GM19193 (cell line): ENCODE data around the gene PPIA.

Experiments used
- POLR2A ChIP-seq: IDR thresholded peaks from 4 replicates; pipeline ENCODE4 v1.6.1; 2011; ENCODE audit not compliant: insufficient read depth, insufficient read length; ENCODE audit errors: extremely low read depth

The PPIA gene

DNA sequence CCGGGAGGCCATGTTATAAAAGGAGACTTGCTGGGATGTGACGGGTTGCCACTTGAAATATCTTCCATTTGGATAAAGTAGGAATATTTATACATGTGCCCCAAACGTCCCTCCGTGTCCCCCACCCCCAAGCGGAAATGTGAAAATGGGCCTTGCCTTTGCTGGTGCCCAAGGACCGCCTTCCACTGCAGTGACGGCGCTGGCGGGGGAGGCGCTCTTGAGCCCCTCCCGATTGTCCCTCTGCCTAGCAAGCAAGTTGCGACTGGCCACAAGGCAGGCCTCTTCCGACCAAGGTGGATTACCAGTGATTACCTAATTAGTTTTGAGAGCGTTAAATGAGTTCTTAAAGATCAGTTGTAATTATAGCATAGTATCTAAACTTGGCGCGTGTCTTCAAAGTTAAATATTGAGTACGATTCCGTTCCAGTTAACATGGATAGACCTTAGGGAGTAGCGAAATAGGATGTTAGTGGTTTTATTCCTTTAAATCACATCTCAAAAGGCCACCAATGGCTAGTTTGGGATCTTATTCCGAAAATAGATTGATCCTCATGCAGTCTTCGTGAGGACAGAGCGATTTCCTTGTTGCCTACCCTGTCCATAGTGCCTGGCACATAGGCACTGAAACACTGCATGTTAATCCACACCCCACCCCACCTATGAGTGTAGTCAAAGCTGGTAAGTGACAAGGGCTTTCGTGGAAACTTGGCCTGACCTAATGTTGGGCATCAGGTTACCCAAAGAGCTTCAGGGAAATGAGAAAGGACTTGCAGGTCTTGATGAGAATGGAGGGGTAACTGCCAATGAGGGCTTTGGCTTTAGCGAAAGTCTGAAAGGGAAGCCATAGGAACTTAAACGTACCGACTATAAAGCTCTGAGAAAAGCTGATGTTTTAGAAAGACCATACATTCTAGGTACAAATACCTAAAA is 1.1 kb downstream of the PPIA start:
- TF ChIP-seq POLR2A, result no peak

DNA sequence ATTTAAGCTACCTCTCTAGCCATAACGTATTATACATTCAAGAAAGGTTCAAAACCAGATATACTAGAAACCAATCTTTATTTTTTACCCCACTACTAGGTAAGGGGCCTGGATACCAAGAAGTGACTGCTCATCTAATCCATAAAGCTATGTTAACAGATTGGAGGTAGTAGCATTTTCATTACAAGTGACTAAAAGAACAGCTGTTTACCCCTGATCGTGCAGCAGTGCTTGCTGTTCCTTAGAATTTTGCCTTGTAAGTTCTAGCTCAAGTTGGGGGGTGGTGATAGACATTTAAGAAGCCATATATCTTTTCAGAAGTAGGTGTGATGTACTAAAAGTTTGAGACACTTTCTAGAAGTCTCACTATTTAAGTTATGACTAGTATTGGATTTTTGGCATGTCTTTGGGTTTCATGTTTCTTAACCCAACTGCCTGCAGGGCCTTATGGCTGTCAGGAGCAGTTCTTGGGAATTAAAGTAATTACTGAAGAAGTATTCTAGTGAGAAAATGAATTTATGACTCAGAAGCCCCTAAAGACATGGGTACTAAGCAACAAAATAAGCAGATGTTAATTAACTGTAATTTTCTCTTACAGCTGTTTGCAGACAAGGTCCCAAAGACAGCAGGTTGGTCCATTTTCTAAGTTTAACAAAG is 2.3 kb downstream of the PPIA start:
- TF ChIP-seq POLR2A, result no peak

DNA sequence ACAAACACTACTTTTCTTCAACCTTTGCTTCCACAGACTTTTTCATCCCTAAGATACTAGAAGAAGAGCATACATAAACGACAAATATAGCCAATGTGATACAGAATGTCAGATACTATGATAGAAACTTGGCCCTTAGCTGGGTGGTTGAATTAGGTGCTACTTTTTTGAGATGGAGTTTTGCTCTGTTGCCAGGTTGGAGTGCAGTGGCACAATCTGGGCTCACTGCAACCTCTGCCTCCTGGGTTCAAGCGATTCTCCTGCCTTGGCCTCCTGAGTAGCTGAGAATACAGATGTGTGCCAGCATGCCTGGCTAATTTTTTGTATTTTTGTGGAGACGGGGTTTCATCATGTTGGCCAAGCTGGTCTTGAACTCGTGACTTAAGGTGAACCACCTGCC is 3.5 kb downstream of the PPIA start:
- TF ChIP-seq POLR2A, result no peak

DNA sequence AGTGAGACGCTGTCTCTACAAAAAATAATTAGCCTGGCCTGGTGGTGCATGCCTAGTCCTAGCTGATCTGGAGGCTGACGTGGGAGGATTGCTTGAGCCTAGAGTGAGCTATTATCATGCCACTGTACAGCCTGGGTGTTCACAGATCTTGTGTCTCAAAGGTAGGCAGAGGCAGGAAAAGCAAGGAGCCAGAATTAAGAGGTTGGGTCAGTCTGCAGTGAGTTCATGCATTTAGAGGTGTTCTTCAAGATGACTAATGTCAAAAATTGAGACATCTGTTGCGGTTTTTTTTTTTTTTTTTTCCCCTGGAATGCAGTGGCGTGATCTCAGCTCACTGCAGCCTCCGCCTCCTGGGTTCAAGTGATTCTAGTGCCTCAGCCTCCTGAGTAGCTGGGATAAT is 5.4 kb downstream of the PPIA start:
- no peak for TF ChIP-seq POLR2A

DNA sequence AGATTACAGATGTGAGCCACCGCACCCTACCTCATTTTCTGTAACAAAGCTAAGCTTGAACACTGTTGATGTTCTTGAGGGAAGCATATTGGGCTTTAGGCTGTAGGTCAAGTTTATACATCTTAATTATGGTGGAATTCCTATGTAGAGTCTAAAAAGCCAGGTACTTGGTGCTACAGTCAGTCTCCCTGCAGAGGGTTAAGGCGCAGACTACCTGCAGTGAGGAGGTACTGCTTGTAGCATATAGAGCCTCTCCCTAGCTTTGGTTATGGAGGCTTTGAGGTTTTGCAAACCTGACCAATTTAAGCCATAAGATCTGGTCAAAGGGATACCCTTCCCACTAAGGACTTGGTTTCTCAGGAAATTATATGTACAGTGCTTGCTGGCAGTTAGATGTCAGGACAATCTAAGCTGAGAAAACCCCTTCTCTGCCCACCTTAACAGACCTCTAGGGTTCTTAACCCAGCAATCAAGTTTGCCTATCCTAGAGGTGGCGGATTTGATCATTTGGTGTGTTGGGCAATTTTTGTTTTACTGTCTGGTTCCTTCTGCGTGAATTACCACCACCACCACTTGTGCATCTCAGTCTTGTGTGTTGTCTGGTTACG is 6.0 kb downstream of the PPIA start:
- TF ChIP-seq POLR2A, result no peak

DNA sequence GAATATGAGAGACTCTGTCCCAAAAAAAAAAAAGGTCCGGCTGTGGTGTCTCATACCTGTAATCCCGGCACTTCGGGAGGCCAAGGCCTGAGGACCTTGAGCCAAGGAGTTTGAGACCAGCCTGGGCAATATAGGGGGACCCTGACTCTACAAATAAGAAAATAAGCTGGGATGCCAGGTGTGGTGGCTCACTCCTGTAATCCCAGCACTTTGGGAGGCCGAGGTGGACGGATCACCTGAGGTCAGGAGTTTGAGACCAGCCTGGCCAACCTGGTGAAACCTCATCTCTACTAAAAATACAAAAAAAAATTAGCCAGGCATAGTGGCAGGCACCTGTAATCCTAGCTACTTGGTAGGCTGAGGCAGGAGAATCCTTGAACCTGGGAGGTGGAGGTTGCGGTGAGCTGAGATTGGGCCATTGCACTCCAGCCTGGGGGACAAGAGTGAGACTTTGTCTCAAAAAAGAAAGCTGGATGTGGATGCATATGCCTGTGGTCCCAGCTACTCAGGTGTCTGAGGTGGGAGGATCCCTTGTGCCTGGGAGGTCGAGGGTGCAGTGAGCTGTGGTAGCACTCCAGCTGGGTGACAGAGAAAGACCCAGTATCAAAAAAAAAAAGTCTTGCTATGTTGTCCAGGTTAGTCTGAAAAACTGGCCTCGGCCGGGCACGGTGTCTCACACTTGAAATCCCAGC is 7.5 kb downstream of the PPIA start:
- TF ChIP-seq POLR2A, result peak; percentile 7

DNA sequence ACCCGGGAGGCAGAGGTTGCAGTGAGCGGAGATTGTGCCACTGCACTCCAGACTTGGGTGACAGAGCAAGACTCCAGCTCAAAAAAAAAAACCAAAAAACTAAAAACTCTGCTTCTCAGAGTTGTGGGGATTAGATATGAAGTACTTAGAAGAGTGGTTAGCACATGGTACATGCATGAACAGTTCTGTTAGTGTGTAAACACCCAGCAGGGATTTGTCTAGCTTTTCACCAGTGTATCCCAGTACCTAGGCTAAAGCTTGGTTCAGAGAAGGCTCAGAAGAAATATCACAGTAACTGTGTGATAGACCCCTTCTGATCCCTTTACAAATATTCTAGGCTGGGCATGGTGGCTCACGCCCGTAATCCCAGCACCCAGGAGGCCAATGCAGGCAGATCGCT is 9.5 kb downstream of the PPIA start:
- no peak for TF ChIP-seq POLR2A

DNA sequence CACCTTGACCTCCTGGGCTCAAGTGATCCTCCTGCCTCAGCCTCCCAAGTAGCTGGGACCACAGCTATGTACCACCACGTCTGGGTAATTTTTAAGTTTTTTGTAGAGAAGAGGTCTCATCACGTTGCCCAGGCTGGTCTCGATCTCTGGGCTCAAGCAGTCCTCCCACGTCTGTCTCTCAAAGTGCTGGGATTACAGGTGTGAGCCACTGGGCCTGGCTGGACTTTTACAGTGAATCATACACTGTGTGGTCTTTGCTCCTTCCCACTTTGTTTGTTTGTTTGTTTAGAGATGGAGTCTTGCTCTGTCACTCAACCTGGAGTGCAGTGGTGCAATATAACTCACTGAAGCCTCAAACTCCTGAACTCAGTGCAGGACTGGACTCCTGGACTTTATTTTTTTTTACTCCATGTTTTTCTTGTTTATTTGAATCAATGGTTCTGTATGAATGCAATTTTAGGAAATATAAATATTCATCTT is 12.5 kb downstream of the PPIA start:
- TF ChIP-seq POLR2A, result no peak

DNA sequence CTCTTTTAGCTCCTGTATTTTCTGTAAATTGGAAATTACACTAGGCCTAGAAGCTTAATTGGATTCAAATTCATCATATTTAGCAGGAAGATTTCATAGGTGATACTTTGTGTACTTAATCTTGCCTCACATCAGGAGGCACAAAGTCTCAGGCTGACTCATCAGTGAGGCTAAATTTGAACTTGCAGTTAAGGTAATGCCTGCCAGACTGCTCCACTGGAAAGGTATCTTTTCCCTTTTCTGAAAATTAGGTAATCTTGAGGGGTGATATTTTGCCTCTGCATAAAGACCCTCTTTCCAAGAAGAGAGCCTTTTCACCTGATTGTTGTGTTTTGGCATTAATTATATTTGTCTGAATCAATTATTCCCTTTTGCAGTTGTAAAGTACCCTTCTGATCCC is 14.6 kb downstream of the PPIA start:
- TF ChIP-seq POLR2A, result no peak

DNA sequence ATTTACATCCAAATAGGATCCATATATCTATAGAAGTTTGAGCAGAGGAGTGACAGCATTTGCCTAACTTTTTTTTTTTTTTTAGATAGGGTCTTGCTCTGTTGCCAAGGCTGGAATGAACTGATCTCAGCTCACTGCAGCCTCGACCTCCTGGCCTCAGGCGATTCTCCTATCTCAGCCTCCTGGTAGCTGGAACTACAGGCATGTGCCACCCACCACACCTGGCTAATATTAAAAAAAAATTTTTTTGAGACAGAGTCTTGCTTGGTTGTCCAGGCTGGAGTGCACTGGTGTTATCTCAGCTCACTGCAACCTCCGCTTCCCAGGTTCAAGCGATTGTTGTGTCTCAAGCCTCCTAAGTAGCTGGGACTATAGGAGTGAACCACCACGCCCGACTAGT is 15.1 kb downstream of the PPIA start:
- no peak for TF ChIP-seq POLR2A

DNA sequence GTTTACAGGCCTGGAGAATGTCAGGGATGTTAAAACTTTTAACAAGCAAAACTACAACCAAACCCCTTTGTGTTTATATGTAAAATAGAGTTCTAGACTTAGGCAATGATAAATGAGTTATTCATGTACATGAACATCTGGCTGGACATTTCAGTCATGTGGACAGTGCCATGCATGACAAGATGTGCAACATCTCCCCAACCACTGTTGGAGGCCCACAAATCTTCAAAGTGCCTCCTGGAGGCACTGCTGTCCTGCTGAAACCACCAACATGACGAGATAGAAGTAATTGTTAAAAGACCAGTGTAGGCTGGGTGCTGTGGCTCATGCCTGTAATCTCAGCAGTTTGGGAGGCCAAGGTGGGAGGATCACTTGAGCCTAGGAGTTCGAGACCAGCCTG is 18.4 kb downstream of the PPIA start:
- TF ChIP-seq POLR2A, result no peak

DNA sequence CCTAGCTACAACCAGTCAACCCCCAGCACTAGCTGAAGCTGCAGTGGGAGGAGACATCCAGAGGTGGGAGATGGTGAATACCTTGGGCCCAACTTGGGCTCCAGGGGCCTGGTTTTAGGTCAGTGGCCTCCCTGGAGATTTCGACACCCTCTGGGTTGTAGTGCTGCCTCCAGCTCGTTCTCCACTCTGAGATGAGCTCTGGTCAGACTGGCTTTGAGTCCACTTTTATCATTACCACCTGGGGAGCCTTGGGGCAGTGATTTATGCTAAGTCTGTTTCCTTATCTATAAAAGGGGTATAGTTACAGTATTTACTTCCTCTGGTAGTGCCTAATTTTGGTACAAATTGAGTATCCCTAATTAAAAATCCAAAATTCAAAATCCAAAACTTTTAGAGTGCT is 22.8 kb downstream of the PPIA start:
- no peak for TF ChIP-seq POLR2A

DNA sequence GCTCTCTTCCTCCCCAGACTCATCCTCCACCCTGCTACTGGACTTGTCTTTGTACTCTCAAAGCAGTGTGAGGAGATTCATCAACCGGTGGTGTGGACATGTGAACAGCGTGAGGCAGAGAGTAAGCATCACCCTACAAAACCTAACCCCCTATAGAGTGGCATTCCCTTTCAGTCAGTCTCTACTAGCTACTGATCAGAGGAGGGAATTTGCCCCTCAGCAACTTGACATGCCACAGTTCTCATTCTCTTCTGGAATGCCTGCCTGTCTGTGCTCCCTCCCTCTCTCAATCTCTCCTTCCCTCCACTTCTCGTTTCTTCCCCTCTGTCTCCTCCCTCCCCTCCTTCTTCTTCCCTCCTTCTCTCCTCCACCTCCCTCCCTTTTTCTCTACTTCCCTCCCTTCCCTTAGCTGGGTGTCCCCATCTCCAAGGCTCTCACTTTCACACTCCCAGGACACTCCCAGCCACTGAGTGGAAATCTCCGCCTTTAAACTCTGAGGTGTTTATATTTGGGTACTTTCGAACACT is 26.8 kb downstream of the PPIA start:
- TF ChIP-seq POLR2A, result no peak

DNA sequence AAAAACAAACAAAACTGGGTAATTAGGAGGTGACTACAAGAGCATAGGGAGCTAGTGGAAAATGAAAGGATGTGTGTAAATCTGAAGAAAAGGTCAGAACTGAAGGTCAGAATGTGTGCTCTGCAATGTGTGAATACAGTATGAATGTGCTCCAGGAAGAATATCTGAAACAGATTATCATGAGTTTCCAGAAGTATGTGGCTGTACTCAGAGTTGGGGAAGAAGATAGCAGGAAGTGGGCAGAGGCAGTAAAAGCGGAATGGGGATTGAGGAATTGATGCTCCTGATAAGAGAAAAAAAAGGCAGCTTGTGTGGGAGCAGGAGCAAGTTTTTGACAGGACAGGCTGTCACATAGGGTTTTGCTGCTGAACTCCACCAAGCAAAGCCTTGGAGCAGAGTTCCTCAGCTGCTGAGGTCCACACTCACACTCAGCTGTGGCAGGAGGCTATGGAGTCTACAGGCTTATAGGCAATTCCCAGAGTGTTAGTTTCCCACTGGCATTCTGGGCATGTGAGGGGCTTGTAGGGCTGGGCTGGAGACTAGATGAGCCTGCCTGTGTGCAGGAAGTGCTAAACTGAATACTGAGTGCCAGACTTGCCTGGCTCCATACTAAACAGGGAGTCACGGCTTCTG is 28.5 kb downstream of the PPIA start:
- TF ChIP-seq POLR2A, result no peak
